ENCODE results near the gene FAM210B.
"Not testable (repeated sequence)": the region's sequence is repeated elsewhere in the genome, so short reads cannot be mapped to it uniquely, and the experiment has no call there.

The FAM210B gene

DNA sequence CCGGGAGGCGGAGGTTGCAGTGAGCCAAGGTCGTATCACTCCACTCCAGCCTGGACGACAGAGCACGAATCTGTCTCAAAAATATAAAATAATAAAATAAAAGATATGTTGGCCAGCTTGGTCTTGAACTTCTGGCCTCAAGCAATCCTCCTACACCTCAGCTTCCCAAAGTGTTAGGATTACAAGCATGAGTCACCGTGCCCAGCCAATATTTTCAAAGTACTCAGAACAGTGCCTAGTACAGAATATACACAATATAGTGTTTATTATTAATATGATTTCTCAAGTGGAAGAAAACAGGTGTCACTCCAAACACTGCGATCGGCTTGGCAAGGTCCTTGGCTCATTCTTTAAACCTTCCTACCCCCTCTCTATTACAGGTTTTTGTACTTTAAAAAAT is 3.1 kb downstream of the FAM210B start:
- DNase-seq = no peak

DNA sequence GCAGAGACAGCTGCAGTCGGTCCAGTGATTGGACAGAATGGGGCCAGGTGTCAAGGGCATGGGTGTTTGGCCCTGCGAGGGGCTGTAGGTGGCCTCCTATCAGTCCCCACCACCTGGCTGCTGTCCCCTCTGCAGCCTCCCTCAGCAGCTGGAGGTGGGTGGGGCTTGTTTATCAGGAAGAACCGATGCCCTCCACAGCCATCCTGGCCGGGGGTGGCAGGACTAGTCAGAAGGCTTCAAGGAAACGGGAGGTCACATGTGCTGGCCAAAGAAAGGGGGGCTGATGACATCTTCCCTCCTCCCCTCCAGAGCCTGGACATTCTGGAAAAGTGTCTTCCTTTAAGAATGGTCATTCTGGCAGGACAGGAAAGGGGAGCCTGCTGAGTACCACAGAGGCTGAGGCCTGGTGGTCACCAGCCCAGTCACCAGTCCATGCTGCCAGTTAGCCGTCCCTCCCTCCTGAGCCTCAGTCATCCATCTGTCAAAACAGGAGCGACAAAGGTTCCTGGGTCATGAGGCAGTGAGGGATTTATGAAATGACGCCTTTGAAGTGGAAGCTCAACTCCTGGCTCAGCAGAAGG is 4.1 kb downstream of the FAM210B start:
- DNase-seq = no peak

GRCh38 chr20:56363491-56363890 is 4.7 kb downstream of the FAM210B start:
- no peak for DNase-seq

DNA sequence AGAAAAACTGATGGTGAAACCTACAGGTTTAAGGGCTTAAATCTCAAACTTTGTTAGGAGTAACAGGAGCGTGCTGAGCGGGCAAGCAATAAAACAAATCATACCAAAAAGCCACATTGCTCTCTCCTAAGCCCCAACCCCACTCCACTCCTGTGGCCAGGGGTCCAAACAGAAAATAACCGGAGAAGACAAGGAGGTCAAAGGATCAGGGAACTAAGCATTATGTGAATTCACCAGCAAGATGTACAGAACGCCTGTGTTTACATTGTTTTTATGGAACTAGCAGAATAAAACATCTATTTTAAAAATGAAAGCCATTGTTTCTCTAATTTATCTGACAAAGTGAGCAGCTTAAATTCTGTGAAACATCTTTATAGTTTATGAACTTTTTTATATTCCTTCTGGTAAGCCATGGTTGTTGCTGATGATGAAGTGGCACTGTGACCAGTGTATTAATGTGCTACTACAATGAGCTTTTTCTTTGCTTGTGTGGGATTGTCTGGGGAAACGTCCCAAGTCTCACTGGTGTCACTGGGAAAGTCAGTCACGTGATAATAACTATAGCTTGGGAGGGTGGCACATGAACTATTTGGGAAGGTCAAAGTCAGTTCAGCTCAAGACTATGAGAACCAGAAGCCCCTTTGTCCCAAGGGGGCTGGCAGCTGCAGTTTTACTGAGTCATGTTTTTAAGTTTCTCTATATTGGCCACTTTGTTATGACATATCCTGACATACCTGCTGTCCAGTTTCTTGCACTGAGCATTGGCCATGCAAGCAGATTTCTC is 9.8 kb downstream of the FAM210B start:
- DNase-seq = no peak

DNA sequence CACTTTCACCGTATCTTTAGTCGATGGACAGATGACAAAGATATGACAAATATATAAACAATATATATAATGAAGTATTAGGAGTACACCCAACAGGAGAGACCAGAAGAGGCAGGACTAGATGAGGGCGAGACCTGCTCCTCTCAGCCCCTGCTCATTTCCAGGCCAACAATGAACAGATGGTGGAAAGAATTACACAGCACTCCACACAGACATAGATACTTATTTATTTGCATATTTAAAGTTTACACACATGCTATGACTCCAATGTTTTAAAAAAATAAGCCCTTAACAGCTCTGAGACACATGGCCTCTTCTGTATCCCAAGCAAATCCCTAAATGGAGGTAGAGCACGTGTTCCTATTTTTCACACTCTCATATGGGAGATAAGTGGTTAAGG is 10.4 kb downstream of the FAM210B start:
- no peak for DNase-seq

DNA sequence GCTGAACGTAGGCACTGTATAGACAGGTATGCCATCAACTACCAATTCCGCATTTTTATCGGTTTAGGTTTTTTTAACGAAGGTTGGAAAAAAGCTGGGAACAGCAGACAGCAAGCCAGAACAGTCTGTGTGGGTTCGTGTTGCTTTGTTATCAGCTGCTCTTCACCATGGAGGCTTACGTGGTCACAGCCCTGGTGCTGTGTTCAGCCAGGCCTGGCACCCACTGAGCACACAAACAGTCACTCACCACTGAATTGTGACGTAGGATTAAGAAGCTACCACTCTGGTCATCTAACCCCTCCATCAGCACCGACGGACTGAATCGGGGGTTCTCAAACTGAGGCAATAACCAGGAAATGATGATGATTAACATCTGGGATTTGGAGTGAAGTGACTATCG is 13.2 kb downstream of the FAM210B start:
- DNase-seq = no peak

DNA sequence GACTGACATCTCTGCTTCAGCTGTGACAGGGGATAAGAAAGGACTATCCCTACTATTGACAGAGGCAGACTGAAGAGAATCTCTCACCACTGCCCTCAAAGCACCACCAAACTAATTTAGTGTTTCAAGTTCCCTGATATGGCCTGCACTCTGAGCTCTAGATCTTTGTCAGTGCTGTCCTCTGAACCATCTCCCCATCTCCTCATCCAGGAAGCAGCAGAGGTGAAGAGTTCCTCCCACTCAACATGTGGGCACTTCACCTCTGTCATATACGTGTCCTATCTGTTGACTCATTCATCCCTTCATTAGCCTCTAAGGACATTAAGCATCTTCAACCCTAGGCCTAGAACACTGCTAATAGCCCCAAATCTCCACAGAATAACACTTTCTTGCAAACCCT is 14.1 kb downstream of the FAM210B start:
- no peak for DNase-seq

- DNase-seq = no peak
Measured at GRCh38 chr20:56373942-56374341, 15.2 kb downstream of the FAM210B start.

DNA sequence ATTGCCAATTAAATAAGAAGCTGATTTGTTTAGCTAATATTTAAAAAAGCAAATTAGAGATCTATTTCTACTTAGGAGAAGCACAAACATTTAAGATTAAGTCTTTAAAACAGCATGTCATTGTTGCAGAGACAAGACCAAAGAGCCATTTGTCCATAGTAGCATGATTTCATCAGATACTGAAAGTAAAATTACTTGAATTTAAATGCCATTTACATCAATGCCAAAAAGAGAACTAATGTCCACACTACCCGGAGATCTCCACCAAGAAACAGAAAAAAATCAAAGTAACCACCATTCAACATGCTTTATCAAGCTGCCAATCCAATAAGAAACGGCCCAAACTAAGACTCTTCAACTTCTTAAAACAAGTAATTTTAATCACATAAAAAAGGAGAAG is 17.6 kb downstream of the FAM210B start:
- DNase-seq = no peak

DNA sequence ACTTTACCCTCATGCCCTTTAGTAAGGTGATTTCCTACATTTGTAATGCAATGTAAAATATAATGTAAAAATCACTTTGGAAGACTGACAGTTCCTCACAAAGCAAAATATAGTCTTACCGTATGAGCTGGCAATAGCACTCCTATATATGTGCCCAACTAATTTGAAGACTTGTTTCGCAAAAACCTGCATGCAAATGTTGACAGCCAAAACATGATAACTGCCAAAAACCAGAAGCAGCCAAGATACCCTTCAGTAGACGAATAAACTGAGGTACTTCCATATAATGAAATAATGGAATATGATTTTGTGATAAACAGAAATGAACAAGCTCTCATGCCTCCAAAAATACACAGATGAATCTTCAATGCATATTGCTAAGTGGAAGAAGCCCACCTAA is 19.6 kb downstream of the FAM210B start:
- DNase-seq = no peak

DNA sequence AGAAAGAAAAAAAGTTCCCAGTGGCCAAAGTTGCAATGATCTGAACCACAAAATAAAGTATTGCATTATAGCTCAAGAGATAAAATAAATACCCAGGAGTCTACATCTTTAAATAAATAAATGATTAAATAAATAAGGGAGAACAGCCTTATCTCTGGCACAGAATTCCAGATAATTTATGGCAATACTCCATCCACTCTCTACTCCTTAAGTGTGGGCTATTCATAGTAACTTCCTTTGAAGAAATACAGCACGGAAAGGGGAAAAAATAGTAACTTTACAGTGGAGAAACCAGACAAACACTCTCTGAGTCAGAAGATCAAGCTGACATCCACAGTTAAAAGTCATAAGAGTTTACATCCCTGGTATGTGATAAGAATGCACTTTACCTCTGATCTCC is 21.6 kb downstream of the FAM210B start:
- DNase-seq = no peak

DNA sequence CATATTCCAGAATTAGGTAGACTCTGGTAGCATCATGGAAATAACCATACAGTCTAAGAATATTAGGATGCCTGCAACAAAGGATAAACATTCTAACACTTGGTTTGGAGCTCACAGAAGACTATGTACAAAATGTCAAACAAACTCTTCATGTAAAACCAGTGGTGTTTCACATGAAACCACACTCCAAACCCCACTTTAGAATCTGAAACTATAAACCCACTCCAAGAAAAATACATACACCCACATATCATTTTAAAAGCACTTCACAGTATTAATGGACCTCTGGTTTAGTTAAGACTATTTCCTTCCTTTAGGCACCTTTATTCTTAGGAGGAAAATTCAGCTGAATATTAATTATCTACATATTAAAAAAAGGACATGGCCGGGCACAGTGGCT is 22.7 kb downstream of the FAM210B start:
- no peak for DNase-seq

GRCh38 chr20:56382696-56383095 is 23.9 kb downstream of the FAM210B start:
- no peak for DNase-seq

GRCh38 chr20:56383334-56383733 is 24.6 kb downstream of the FAM210B start:
- no peak for DNase-seq

DNA sequence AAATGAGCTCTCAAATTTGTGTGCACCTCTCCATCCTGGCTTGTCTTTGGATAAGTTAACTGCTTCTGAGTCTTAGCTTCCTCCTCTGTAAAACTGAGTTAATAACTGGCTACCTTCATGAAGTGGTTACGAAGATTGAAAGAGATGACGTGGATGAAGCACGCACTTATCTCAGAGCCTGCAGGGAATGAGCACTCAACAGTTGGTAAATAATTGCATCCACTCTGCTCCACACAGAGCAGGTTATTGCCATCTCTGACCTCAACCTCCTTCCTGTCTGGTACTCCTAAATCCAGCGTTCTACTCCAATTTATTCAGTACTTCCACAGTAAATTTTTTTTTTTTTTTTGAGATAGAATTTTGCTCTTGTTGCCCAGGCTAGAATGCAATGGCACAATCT is 26.4 kb downstream of the FAM210B start:
- no peak for DNase-seq

DNA sequence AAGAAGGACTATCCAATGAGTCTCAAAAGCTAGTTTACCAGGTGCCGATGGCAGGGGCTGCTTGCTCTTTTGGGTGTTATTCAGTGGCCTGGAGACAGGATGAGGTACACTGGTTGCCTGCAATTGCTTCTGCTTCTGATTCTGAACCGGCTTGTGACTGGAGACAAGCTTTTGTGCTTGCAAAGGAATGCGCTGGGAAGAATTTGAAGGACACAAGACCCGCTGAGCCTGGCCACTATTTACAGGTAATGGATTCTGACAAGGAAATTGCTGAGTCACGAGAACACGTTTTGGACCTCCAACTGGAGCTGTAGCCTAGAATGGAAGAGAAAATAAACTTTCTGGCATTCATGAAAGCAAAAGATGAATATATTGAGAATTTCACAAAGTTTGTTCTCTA is 27.4 kb downstream of the FAM210B start:
- DNase-seq = no peak

DNA sequence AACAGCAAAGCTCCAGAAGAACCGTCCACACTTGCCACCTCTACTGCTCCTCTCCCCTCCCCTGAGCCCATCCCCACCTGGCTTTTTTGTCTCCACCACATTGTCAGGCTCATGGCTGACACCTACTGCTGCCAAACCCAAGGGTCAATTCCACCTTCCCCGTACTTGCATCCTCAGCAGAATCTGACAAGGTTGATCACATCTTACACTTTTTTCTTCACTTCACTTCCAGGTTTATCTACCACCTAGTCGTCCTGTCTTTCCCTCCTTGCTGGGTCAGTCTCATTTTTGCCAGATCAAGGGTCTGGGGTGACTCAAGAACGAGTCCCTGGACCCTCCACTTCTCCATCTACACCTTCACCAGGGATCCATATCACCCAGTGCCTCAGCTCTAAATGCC is 30.1 kb downstream of the FAM210B start:
- DNase-seq = no peak

DNA sequence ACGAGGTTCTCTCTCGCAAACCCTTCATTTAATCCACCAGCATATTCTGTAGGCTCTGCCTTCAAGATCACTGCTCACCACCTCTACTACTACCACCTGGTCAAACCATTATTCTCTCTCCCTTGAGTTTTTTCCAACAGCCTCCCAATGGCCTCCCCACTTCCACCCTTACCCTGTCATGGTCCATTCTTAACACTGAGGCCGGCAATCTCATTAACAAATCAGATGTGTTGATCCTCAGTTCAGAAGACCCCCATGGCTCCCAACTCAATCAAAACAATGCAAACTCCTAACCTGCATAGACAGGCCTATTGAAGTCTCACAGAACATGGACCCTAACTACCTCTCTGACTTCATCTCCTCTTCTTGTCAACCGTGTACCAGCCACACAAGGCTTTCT is 31.0 kb downstream of the FAM210B start:
- DNase-seq = no peak

- DNase-seq = not testable (repeated sequence)
Measured at GRCh38 chr20:56390396-56390795, 31.6 kb downstream of the FAM210B start.

- DNase-seq = no peak
Measured at GRCh38 chr20:56391037-56391436, 32.3 kb downstream of the FAM210B start.

- DNase-seq = no peak
Measured at GRCh38 chr20:56391596-56392131, 32.9 kb downstream of the FAM210B start.

GRCh38 chr20:56392132-56392880 is 33.5 kb downstream of the FAM210B start, which contains the start of the genes AURKA and CSTF1:
TSS of gene AURKA (minus strand) at chr20:56392215. CDS start at chr20:56388197, 4,018 bp downstream.
TSS of gene CSTF1 (plus strand) at chr20:56392645. CDS start at chr20:56395553, 2,908 bp downstream.
- peak; percentile 99 for DNase-seq

GRCh38 chr20:56392881-56393482 is 34.2 kb downstream of the FAM210B start:
- no peak for DNase-seq

All from activated naive CD4-positive, alpha-beta T cell treated with anti-CD3 and anti-CD28 coated beads, Interleukin-2, amount 50 U/mL, for 16 hours (primary cell).